ENCODE measurements around the gene MAPKBP1. TPM values are rescaled to one million over a fixed set of nuclear protein-coding genes. Genes with fewer than 3 reads are reported as not detected.

The MAPKBP1 gene
- total and polyA plus RNA-seq, 9 of the 15 experiments (the other 6 are each of a cell fraction or from before 2014, with no cell fraction given), result 0.15 to 9.5 (median 4.5) TPM

- TF ChIP-seq ID3 (CRISPR knock-in tag; IDR thresholded peaks at IDR 0.05), result no peak
- TF ChIP-seq ID3 (tag; IDR thresholded peaks at IDR 0.05), result no peak
Measured at GRCh38 chr15:41777421-41777973, 3.2 kb downstream of the MAPKBP1 start (continued).

DNA sequence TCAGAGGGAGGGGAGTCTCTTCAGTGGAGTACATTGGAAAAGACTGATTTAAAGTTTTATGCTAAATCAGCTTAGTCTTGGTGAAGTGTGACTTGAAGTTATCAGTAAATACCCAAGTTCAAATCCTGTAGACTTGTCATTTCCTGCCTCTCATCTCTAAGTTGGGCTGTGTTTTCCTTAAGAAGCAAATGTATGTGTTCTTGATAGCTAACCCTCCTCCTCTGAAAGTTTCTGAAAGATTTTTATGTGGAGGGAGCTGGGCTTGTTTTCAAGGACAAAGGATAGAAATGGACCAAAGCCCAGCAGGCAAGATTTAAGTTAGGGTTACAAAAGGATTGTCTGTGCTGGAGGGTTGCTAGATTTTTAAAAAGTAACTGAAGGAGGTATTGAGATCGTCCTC is 4.2 kb downstream of the MAPKBP1 start:
- H3K27me3 ChIP-seq (ENCODE audit: control insufficient read depth in 2 of 2, insufficient read depth in 2 of 2, low read length in 2 of 2), result no peaks in the 10 kb centered on the region; a peak in 1 of 5 replicates
- 45% methylated on average over 1 of the region's 1 CpG for WGBS (ENCODE audit: insufficient coverage, low coverage, missing lambda C conversion rate)
- ChIA-PET CTCF (ENCODE audit: low intra/inter-chr PET ratio) (no interaction called here), POLR2A (interaction anchor here (0.7 to 1.3 kb wide), 3 partner anchors 11 to 265 kb away, joined by 3 read pairs; no protein-coding TSS in a partner anchor)
- DNase-seq (ENCODE audit: extremely low read depth in 1 of 4, low spot score in 3 of 4) (no peak), ATAC-seq (no peak), FAIRE-seq (no peak)
- intact Hi-C loops (cut with micrococcal nuclease), result no loop called here
- no peak overlapping the region for H3K4me3 ChIP-seq
- no peaks in the 10 kb centered on the region; the same call in 1 of the 2 replicates for H4K20me1 ChIP-seq (replicated peaks; ENCODE audit: control insufficient read depth, insufficient read depth, low read length)
- no peak overlapping the region for H3K9ac ChIP-seq (ENCODE audit: insufficient read depth in 1 of 2, low read depth in 2 of 2, low read length in 2 of 2)
- H3K4me2 ChIP-seq (ENCODE audit: insufficient read depth, low read length), result no peak overlapping the region
- no peak overlapping the region for H3K27ac ChIP-seq (ENCODE audit: extremely low read depth, low read depth, low read length)
- peaks cover 9% of the 10 kb centered on the region for H3K79me2 ChIP-seq (ENCODE audit: control insufficient read depth, insufficient read depth, low read length)
- no peak overlapping the region for H2AFZ ChIP-seq (ENCODE audit: low read depth, low read length)
- BruUV-seq (replicated peaks), result no TSS peak
- H3K4me1 ChIP-seq (replicated peaks in 1 of 2; ENCODE audit: control insufficient read depth in 2 of 2, insufficient read depth in 2 of 2, low read length in 2 of 2), result peaks cover 16 to 27% of the 10 kb centered on the region in 2 experiments
- H3K36me3 ChIP-seq (ENCODE audit: control insufficient read depth, insufficient read depth, low read length), result no peaks in the 10 kb centered on the region
- in situ Hi-C loops (cut with MboI), result no loop called here
- H3K9me3 ChIP-seq (replicated peaks; ENCODE audit: control insufficient read depth, insufficient read depth, low read depth, low read length), result no peaks in the 10 kb centered on the region
- no peaks in the 10 kb centered on the region for H3K9me1 ChIP-seq (ENCODE audit: control insufficient read depth, insufficient read depth, low read length)
- TF ChIP-seq NFIC (IDR thresholded peaks at IDR 0.05), result no peak
- TF ChIP-seq NFE2 (IDR thresholded peaks at IDR 0.05; ENCODE audit: low read depth), result no peak
- no peak for TF ChIP-seq HINFP (tag; conservative IDR thresholded peaks at IDR 0.05; ENCODE audit: low read depth)
- TF ChIP-seq HNRNPLL (IDR thresholded peaks at IDR 0.05; ENCODE audit: low read depth, low read length, poor library complexity, severe bottlenecking), result no peak
- no peak for TF ChIP-seq IRF1 (CRISPR knock-in tag; IDR thresholded peaks at IDR 0.05; ENCODE audit: borderline replicate concordance)
- TF ChIP-seq MXI1 (IDR thresholded peaks at IDR 0.05; ENCODE audit: low read depth, low read length), result no peak
- no peak for TF ChIP-seq ZNF764 (CRISPR knock-in tag; IDR thresholded peaks at IDR 0.05; ENCODE audit: low read depth)
- TF ChIP-seq ZNF57 (CRISPR knock-in tag; IDR thresholded peaks at IDR 0.05), result no peak
- TF ChIP-seq L3MBTL2 (IDR thresholded peaks at IDR 0.05), result no peak
- no peak for TF ChIP-seq TCF7L2 (IDR thresholded peaks at IDR 0.05; ENCODE audit: low read depth, low read length)
- TF ChIP-seq ELF2 (CRISPR knock-in tag; IDR thresholded peaks at IDR 0.05), result no peak
- 0 out of 2 replicates have a peak, but pooled peaks have one; percentile 25 for TF ChIP-seq ZNF316 (IDR thresholded peaks at IDR 0.05)
- TF ChIP-seq ELF4 (CRISPR knock-in tag; IDR thresholded peaks at IDR 0.05), result no peak
- 0 out of 2 replicates have a peak, but pooled peaks have one; percentile 11 for TF ChIP-seq C11orf30 (IDR thresholded peaks at IDR 0.05; ENCODE audit: low read depth)

Data from K562 (cell line).